Measurements from ENCODE around the gene DENND5B.

DNA sequence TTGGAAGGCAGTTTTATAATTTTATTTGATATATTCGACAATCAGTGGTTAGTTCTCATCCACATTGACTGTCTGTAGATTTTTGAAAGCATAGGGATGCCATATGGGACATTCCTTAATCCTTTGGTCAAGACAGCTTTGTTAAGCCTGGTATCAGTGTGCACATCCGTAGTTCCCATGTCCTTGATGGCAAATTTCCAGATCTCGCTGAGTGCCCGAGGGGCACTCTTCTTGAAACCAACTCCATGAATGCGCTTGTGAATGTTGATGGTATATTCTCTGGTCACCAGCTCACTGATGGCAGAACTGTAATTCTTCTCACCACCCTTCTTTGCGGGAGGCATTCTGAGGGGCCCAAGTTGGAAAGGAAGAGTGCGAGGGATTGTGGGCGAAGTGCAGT, 6.1 kb upstream of the DENND5B start:
- no peak for TF ChIP-seq CTCF (IDR thresholded peaks at IDR 0.05)
- no peak for TF ChIP-seq POLR2A (IDR thresholded peaks at IDR 0.05)

Data from lower leg skin (tissue), 3 donors.